Esophagus squamous epithelium (tissue), 5 donors: ENCODE data around the gene DNAJC13. TPM values are rescaled to one million over a fixed set of nuclear protein-coding genes. Genes with fewer than 3 reads are reported as not detected.

Experiments
- DNase-seq: peaks from one replicate; lab custom pipeline; 2025; lab: John Stamatoyannopoulos, UW
- H3K27ac ChIP-seq, 4 donors: fragments of 200-600 bp; sonication (generic); one replicate each; pipeline ENCODE4 v1.5.1; 2016 to 2019; ENCODE audit warnings: mild to moderate bottlenecking in 1 of 4
- H3K27me3 ChIP-seq, 4 donors: fragments of 200-600 bp; sonication (generic); 1 replicate in 3 of 4; 2 replicates in 1 of 4; pipeline versions ENCODE4 v1.5.1 to v1.6.0; 2017 to 2021; ENCODE audit warnings: antibody characterized with exemption in 1 of 4
- H3K36me3 ChIP-seq, 3 donors: fragments of 200-600 bp; sonication (generic); one replicate each; pipeline ENCODE4 v1.5.1; 2016 to 2019
- H3K4me1 ChIP-seq, 3 donors: fragments of 200-600 bp; sonication (generic); one replicate each; pipeline ENCODE4 v1.5.1; 2017 to 2019
- H3K4me3 ChIP-seq, 4 donors: fragments of 200-600 bp; sonication (generic); 1 replicate in 3 of 4; 2 replicates in 1 of 4; pipeline ENCODE4 v1.5.1; 2016 to 2019; ENCODE audit warnings: mild to moderate bottlenecking in 2 of 4, moderate library complexity in 1 of 4
- H3K9me3 ChIP-seq, 3 donors: fragments of 200-600 bp; sonication (generic); one replicate each; pipeline ENCODE4 v1.5.1; 2016 to 2019
- CTCF ChIP-seq, 6 experiments: fragments of 450-650 bp in 4 of 6; fragments of 200-600 bp in 2 of 6; sonication (generic) in 2 of 6; IDR thresholded peaks; one replicate each; pipeline ENCODE4 v1.5.1; 2016 to 2019; ENCODE audit warnings: antibody characterized with exemption in 6 of 6, mild to moderate bottlenecking in 4 of 6, moderate library complexity in 4 of 6
- POLR2A ChIP-seq, 4 donors: fragments of 450-650 bp; IDR thresholded peaks; one replicate each; pipeline ENCODE4 v1.6.1; 2017; ENCODE audit warnings: antibody characterized with exemption in 4 of 4, mild to moderate bottlenecking in 4 of 4, moderate library complexity in 3 of 4
- WGBS, 2 donors: methylation state at CpG; one replicate each; pipeline ENCODE4 v1.1.5; 2018; 5-methylcytosine and 5-hydroxymethylcytosine counted together
- intact Hi-C: fragments of 100-400 bp; cut with DNase I; formaldehyde crosslinking; loops from one replicate; pipeline ENCODE4 v1.15.0; 2022
- total RNA-seq, 4 donors: library from RNA; depleted of rRNA; stranded (reverse); fragments of >200 nt; gene quantifications; one replicate each; pipeline ENCODE4 v1.1.0, GENCODE V29; 2016
- donor health status: DM: yes; HTN: yes; CAD: no.

DNAJC13 gene
- total RNA-seq, 4 donors from 2014 or later, result 23.0 to 36.4 (median 25.9) TPM

- Histone ChIP-seq H3K27ac (peak overlapping the region in 2 of 4 donors; percentile 26 to 32), H3K27me3 (no peaks in the 10 kb centered on the region), H3K36me3 (peaks cover 0 to 7% (median 0%) of the 10 kb centered on the region in 3 donors), H3K9me3 (no peaks in the 10 kb centered on the region), H3K4me1 (peaks cover 0 to 7% (median 0%) of the 10 kb centered on the region in 3 donors), H3K4me3 (no peak overlapping the region)
- intact Hi-C loops, result no loop called here
- TF ChIP-seq CTCF (IDR thresholded peaks at IDR 0.05), result no peak
- WGBS, 2 donors, result 68 to 76% methylated on average over 1 of the region's 1 CpG
- DNase-seq, result no peak
Observed at GRCh38 chr3:132569580-132569979, 152.3 kb downstream of the DNAJC13 start.

- H3K4me3 ChIP-seq, result no peak overlapping the region
- DNase-seq, result no peak
- H3K27ac ChIP-seq, result peak overlapping the region in 2 of 4 donors; percentile 26 to 32
- H3K9me3 ChIP-seq, result no peaks in the 10 kb centered on the region
- TF ChIP-seq POLR2A (IDR thresholded peaks at IDR 0.05), result no peak
- H3K27me3 ChIP-seq, result no peaks in the 10 kb centered on the region
- 65 to 66% methylated on average over 2 of the region's 2 CpGs for WGBS, 2 donors
- peaks cover 0 to 12% (median 0%) of the 10 kb centered on the region in 3 donors for H3K36me3 ChIP-seq
- intact Hi-C loops, result no loop called here
- peaks cover 0 to 7% (median 0%) of the 10 kb centered on the region in 3 donors for H3K4me1 ChIP-seq
Observed at GRCh38 chr3:132570016-132570415, 152.7 kb downstream of the DNAJC13 start.

- intact Hi-C loops, result no loop called here
- no peaks in the 10 kb centered on the region for H3K9me3 ChIP-seq
- no peak for DNase-seq
- H3K27ac ChIP-seq, result peak overlapping the region in 3 of 4 donors; percentile 7 to 38 (median 11)
- TF ChIP-seq CTCF (IDR thresholded peaks at IDR 0.05), result no peak
- TF ChIP-seq POLR2A (IDR thresholded peaks at IDR 0.05), result no peak
- H3K4me3 ChIP-seq, result no peak overlapping the region
- H3K27me3 ChIP-seq, result no peaks in the 10 kb centered on the region
- peaks cover 0 to 30% (median 0%) of the 10 kb centered on the region in 3 donors for H3K36me3 ChIP-seq
- H3K4me1 ChIP-seq, result peaks cover 0 to 31% (median 8%) of the 10 kb centered on the region in 3 donors
- 43 to 51% methylated on average over 5 of the region's 5 CpGs for WGBS, 2 donors
Observed at GRCh38 chr3:132573797-132574211, 156.5 kb downstream of the DNAJC13 start.

GRCh38 chr3:132587401-132587800 lies 170.1 kb downstream of the DNAJC13 start:
- H3K4me3 ChIP-seq, result no peak overlapping the region
- H3K27me3 ChIP-seq, result no peaks in the 10 kb centered on the region
- no peak for DNase-seq
- intact Hi-C loops, result no loop called here
- no peaks in the 10 kb centered on the region for H3K9me3 ChIP-seq
- WGBS, 2 donors, result 68 to 83% methylated on average over 1 of the region's 1 CpG
- H3K4me1 ChIP-seq, result no peaks in the 10 kb centered on the region
- H3K27ac ChIP-seq, result no peak overlapping the region
- TF ChIP-seq POLR2A (IDR thresholded peaks at IDR 0.05) (no peak), CTCF (IDR thresholded peaks at IDR 0.05) (no peak)
- no peaks in the 10 kb centered on the region for H3K36me3 ChIP-seq

Other genes starting within 250 kb of the DNAJC13 start
- 10 to 100 TPM; 22.1 to 83.6 (median 40.5) TPM for gene ACP3, start 100.1 kb upstream of the DNAJC13 start, total RNA-seq
- 1 to 10 TPM in 1 of 4 donors, under 1 TPM in 2, not detected in 1; 0.31 to 1.1 (median 0.88) TPM for gene ACKR4, start 179.8 kb downstream of the DNAJC13 start, total RNA-seq
- gene ACAD11, start 242.3 kb downstream of the DNAJC13 start, total RNA-seq, result 10 to 100 TPM in 1 of 4 donors, 1 to 10 TPM in 3; 3.9 to 20.4 (median 7.0) TPM
- 10 to 100 TPM; 22.1 to 36.1 (median 31.7) TPM for gene UBA5, start 242.8 kb downstream of the DNAJC13 start, total RNA-seq